ENCODE results near the gene SF3B4. TPM values are rescaled to one million over a fixed set of nuclear protein-coding genes. Genes with fewer than 3 reads are reported as not detected.

Gene SF3B4
- total RNA-seq, 1 donor from 2014 or later: 45.5 TPM

DNA sequence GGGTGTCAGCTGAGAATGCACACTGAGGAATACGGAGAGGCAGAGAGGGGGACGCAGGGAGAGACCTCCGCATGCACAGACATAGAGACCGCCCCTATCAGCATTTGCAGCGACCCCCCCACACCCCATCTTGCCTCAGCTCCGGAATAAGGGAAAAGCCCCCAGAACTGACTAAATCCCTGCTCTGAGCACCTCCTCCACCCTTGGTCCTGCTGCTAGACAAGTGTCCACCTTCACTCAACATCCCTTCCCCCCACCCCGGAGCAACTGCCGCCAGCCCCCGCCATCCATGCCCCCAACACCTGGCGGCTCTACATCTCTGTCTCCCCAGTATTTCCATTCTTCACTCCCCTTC, 10.7 kb downstream of the SF3B4 start:
- no peak for DNase-seq
- TF ChIP-seq, protein P1, sequence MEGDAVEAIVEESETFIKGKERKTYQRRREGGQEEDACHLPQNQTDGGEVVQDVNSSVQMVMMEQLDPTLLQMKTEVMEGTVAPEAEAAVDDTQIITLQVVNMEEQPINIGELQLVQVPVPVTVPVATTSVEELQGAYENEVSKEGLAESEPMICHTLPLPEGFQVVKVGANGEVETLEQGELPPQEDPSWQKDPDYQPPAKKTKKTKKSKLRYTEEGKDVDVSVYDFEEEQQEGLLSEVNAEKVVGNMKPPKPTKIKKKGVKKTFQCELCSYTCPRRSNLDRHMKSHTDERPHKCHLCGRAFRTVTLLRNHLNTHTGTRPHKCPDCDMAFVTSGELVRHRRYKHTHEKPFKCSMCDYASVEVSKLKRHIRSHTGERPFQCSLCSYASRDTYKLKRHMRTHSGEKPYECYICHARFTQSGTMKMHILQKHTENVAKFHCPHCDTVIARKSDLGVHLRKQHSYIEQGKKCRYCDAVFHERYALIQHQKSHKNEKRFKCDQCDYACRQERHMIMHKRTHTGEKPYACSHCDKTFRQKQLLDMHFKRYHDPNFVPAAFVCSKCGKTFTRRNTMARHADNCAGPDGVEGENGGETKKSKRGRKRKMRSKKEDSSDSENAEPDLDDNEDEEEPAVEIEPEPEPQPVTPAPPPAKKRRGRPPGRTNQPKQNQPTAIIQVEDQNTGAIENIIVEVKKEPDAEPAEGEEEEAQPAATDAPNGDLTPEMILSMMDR (IDR thresholded peaks at IDR 0.05): no peak
- Histone ChIP-seq H3K9me3 (no peaks in the 10 kb centered on the region), H3K36me3 (no peaks in the 10 kb centered on the region), H3K27ac (no peak overlapping the region), H3K4me1 (peaks cover 11% of the 10 kb centered on the region), H3K4me3 (peak overlapping the region; percentile 54), H3K27me3 (ENCODE audit: low read depth) (peaks cover 9% of the 10 kb centered on the region)
- intact Hi-C loops (cut with DNase I): no loop called here
- ATAC-seq: no peak

DNA sequence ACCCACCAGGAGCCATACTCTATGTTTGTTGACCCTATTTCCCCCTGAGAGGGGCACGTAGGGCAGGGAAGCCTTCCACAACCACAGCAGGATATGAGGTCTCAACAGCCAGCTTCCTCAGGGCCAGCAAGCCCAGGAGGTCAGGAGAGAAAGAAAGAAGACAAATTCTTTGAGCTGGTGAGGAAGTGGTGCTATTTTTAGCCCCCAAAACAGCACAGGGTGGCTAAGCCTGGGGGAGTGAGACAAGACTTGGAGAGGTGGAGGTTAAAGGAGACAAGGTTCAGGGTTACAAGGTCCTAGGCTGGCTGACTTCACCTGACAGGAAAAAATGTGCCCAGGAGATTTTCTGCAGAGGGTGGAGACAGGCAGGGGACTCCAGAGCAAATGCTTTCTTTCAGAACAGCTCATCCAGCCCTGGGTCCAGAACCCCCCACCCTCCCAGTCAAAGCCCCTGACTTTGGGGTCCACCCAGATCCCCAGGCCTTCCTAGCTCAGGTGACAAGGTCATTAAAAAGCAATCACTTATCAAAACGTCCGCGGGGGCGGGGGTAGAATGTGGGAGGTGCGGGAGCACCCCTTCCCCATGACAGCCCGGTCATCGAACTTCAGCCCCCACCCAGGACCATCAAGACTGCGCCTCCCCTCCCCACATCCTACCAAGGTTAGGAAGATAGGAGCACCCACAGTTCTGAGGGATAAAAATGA, 11.3 kb downstream of the SF3B4 start:
- Histone ChIP-seq H3K27me3 (ENCODE audit: low read depth) (peaks cover 9% of the 10 kb centered on the region), H3K4me1 (peaks cover 11% of the 10 kb centered on the region), H3K36me3 (no peaks in the 10 kb centered on the region), H3K27ac (no peak overlapping the region), H3K4me3 (no peak overlapping the region), H3K9me3 (no peaks in the 10 kb centered on the region)
- DNase-seq: no peak
- ATAC-seq: no peak
- intact Hi-C loops (cut with DNase I): no loop called here
- TF ChIP-seq, protein P1 (IDR thresholded peaks at IDR 0.05): no peak

DNA sequence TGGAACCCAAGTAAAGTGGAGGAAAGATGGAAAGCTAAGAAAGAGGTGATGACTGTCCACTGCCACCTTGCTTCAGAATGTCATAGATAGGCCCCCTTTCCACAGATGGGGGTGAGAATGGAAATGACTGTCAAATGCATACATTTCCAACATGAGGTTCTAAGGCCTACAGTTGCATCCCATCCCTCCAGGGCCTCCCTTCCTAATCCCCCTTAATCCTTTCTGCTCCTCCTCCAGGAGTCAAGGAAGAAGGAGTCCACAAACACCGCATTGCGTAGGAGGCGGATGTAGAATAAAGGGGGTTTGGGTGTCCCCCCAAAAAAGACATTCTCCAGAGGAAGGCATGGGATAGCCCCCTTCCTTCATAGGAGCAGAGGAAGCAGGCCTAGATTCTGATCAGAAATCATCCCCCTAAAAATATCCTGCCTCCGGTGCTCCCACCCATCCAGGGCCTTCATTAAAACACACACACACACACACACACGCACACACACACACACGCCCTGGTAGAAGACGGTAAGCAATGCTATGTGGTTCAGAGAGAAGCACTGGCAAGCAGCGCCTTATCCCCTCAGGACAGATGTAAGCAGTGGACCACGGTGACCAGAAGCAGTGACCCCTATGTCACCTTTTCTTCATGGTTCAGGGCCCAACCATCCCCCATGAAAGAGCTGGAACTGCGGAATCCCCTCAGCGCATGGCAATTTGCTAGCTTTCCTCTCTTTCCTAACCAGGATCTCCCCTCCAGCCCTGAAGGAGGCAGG, 12.0 kb downstream of the SF3B4 start:
- intact Hi-C loops (cut with DNase I): no loop called here
- ATAC-seq (no peak), DNase-seq (no peak)
- peaks cover 9% of the 10 kb centered on the region for H3K27me3 ChIP-seq (ENCODE audit: low read depth)
- no peak overlapping the region for H3K27ac ChIP-seq
- H3K4me1 ChIP-seq: peaks cover 11% of the 10 kb centered on the region
- no peak overlapping the region for H3K4me3 ChIP-seq
- no peaks in the 10 kb centered on the region for H3K36me3 ChIP-seq
- TF ChIP-seq, protein P1 (IDR thresholded peaks at IDR 0.05): no peak
- H3K9me3 ChIP-seq: no peaks in the 10 kb centered on the region

DNA sequence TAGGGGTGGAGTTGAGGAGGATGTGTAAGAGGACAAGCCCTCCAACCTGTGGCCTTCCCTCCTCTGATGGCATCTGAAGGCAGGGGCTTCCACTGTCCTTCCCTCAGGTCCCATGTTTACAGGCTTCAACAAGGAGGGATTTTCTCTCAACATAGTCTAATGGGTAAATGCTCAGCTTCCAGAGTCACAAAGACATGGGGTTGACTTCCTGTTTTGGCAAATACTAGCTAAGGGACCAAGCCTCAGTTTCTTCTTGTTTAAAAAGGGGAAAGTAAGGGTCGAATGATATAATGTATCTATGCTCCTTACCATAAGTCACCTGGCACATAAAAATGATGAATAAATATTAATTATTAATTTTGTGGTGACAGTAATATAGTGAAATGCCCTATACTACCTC, 13.1 kb downstream of the SF3B4 start:
- Histone ChIP-seq H3K4me1 (peaks cover 11% of the 10 kb centered on the region), H3K4me3 (no peak overlapping the region), H3K27me3 (ENCODE audit: low read depth) (peaks cover 9% of the 10 kb centered on the region), H3K9me3 (no peaks in the 10 kb centered on the region), H3K27ac (no peak overlapping the region), H3K36me3 (no peaks in the 10 kb centered on the region)
- no peak for DNase-seq
- no peak for ATAC-seq
- intact Hi-C loops (cut with DNase I): no loop called here
- TF ChIP-seq, protein P1 (IDR thresholded peaks at IDR 0.05): no peak

DNA sequence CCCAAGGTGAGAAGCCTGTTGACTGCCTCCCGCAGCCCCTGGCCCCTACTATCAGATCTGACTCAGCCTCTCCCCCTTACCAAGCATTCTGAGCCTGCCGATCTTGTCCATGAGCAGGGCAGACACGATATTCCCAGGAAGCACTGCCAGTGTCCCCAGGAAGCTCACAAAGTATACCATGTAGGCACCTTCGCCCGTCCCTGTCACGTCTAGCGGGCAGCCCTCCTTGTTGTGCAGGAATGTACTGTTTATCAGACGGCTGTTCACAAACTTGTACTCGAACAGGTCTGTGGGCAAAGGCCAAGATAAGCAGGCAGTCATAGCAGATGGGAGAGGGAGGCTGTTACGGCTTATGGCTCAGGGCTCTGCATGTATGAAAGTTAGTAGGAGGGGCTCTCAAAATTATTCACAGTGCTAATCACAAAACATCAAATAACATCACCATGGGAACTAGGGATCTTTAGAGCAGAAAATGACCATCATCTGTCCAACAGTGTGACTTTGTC, 21.0 kb downstream of the SF3B4 start:
- no peaks in the 10 kb centered on the region for H3K36me3 ChIP-seq
- TF ChIP-seq, protein P1 (IDR thresholded peaks at IDR 0.05): no peak
- no peak overlapping the region for H3K27ac ChIP-seq
- H3K4me3 ChIP-seq: no peak overlapping the region
- H3K27me3 ChIP-seq (ENCODE audit: low read depth): no peaks in the 10 kb centered on the region
- no peaks in the 10 kb centered on the region for H3K9me3 ChIP-seq
- intact Hi-C loops (cut with DNase I): no loop called here
- ATAC-seq: no peak
- no peak for DNase-seq
- H3K4me1 ChIP-seq: no peaks in the 10 kb centered on the region
